ENCODE data around the gene SREBF2. TPM values are rescaled to one million over a fixed set of nuclear protein-coding genes. Genes with fewer than 3 reads are reported as not detected.

SREBF2 gene
- total and polyA plus RNA-seq, 2 of the 13 experiments (the other 11 are each of a cell fraction or from before 2014, with no cell fraction given) = 53.8 to 72.6 TPM

DNA sequence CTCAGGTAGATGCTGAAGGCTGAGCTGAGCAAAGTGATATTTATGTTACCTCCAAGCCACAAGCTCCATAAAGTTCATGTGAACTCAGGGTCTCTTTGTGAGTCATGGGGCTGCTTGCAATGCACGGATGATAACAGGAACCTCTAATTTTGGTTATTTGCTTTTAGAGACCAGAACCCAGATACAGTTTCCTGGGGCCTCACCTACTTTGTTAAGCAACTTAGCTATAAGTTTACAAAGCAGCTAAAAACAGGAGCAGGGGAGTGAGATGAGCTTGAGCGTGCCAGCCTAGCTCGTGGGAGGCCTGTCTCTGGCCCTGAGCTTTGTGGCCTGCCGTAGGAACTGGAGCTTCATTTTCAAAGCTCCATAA is 29.2 kb downstream of the SREBF2 start:
- peak overlapping the region; percentile 5 for H3K27ac ChIP-seq (ENCODE audit: extremely low read length, insufficient read depth, low read length)
- FAIRE-seq = no peak
- CTCF ChIA-PET (ENCODE audit: low intra/inter-chr PET ratio, low total read pairs) = no interaction called here

More for the DNA sequence above, 29.2 kb downstream of the SREBF2 start:
- H3K36me3 ChIP-seq (replicated peaks in 1 of 2; ENCODE audit: control insufficient read depth in 1 of 2, insufficient read depth in 2 of 2, low read length in 2 of 2) = peaks cover 11 to 38% of the 10 kb centered on the region in 2 experiments
- H3K4me2 ChIP-seq (ENCODE audit: low read depth, low read length) = no peak overlapping the region
- DNase-seq (ENCODE audit: low spot score) (peak; percentile 39), ATAC-seq (peak; percentile 53)
- H3K9me3 ChIP-seq (ENCODE audit: low read length) = no peaks in the 10 kb centered on the region
- BruUV-seq (replicated peaks) = no TSS peak
- POLR2A ChIA-PET = interaction anchor here (1.2 to 1.8 kb wide), 2 partner anchors 21 to 62 kb away, joined by 4 to 6 read pairs; partner anchors contain the start of gene CCDC134
- peaks cover 77% of the 10 kb centered on the region for H3K79me2 ChIP-seq (ENCODE audit: insufficient read depth, low read length)
- H3K9ac ChIP-seq (ENCODE audit: insufficient read depth, low read depth, low read length) = no peak overlapping the region
- WGBS (ENCODE audit: low lambda C conversion rate) = 55% methylated on average over 3 of the region's 4 CpGs
- H4K20me1 ChIP-seq (ENCODE audit: insufficient read depth, low read length) = peaks cover 81% of the 10 kb centered on the region
- no peak overlapping the region for H2AFZ ChIP-seq (ENCODE audit: low read length)
- no peaks in the 10 kb centered on the region for H3K27me3 ChIP-seq (ENCODE audit: control insufficient read depth in 1 of 2, insufficient read depth in 2 of 2, low read length in 2 of 2)
- in situ Hi-C loops (cut with HindIII; ENCODE audit: extremely low pct_ligation_motif_present, low pct_unique_long_range_greater_than_20kb) (no loop called here), intact Hi-C loops (cut with micrococcal nuclease; ENCODE audit: unreplicated experiment) (no loop called here)
- peaks cover 54% of the 10 kb centered on the region for H3K4me1 ChIP-seq (ENCODE audit: insufficient read depth, low read length)
- 0 out of 2 replicates have a peak, but pooled peaks have one; percentile 9 for TF ChIP-seq FOXA3 (CRISPR knock-in tag; IDR thresholded peaks at IDR 0.05)
- no peak for TF ChIP-seq IRX3 (CRISPR knock-in tag; IDR thresholded peaks at IDR 0.05; ENCODE audit: borderline replicate concordance, low read depth)
- TF ChIP-seq ELF4 (CRISPR knock-in tag; IDR thresholded peaks at IDR 0.05; ENCODE audit: borderline replicate concordance) = no peak
- TF ChIP-seq, protein P1, sequence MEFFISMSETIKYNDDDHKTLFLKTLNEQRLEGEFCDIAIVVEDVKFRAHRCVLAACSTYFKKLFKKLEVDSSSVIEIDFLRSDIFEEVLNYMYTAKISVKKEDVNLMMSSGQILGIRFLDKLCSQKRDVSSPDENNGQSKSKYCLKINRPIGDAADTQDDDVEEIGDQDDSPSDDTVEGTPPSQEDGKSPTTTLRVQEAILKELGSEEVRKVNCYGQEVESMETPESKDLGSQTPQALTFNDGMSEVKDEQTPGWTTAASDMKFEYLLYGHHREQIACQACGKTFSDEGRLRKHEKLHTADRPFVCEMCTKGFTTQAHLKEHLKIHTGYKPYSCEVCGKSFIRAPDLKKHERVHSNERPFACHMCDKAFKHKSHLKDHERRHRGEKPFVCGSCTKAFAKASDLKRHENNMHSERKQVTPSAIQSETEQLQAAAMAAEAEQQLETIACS (CRISPR knock-in tag; IDR thresholded peaks at IDR 0.05) = no peak
- peak; percentile 16; the same call in 1 of the 2 replicates for TF ChIP-seq RARA (CRISPR knock-in tag; IDR thresholded peaks at IDR 0.05)
- no peak for TF ChIP-seq IKZF4 (CRISPR knock-in tag; IDR thresholded peaks at IDR 0.05; ENCODE audit: borderline replicate concordance, low read depth, not compliant biosample characterization)
- TF ChIP-seq ZMYM2 (CRISPR knock-in tag; IDR thresholded peaks at IDR 0.05) = no peak
- TF ChIP-seq, protein P2, sequence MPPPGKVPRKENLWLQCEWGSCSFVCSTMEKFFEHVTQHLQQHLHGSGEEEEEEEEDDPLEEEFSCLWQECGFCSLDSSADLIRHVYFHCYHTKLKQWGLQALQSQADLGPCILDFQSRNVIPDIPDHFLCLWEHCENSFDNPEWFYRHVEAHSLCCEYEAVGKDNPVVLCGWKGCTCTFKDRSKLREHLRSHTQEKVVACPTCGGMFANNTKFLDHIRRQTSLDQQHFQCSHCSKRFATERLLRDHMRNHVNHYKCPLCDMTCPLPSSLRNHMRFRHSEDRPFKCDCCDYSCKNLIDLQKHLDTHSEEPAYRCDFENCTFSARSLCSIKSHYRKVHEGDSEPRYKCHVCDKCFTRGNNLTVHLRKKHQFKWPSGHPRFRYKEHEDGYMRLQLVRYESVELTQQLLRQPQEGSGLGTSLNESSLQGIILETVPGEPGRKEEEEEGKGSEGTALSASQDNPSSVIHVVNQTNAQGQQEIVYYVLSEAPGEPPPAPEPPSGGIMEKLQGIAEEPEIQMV (CRISPR knock-in tag; IDR thresholded peaks at IDR 0.05; ENCODE audit: low read depth) = no peak
- no peak for TF ChIP-seq ZNF333 (CRISPR knock-in tag; IDR thresholded peaks at IDR 0.05; ENCODE audit: borderline replicate concordance)
- peak; percentile 62 for TF ChIP-seq FOSL2 (CRISPR knock-in tag; IDR thresholded peaks at IDR 0.05)
- no peak for TF ChIP-seq ATAD3A (CRISPR knock-in tag; IDR thresholded peaks at IDR 0.05)
- no peak for TF ChIP-seq DMAP1 (CRISPR knock-in tag; IDR thresholded peaks at IDR 0.05)
- no peak for TF ChIP-seq TCF7 (IDR thresholded peaks at IDR 0.05; ENCODE audit: low read depth)
- TF ChIP-seq, protein P3, sequence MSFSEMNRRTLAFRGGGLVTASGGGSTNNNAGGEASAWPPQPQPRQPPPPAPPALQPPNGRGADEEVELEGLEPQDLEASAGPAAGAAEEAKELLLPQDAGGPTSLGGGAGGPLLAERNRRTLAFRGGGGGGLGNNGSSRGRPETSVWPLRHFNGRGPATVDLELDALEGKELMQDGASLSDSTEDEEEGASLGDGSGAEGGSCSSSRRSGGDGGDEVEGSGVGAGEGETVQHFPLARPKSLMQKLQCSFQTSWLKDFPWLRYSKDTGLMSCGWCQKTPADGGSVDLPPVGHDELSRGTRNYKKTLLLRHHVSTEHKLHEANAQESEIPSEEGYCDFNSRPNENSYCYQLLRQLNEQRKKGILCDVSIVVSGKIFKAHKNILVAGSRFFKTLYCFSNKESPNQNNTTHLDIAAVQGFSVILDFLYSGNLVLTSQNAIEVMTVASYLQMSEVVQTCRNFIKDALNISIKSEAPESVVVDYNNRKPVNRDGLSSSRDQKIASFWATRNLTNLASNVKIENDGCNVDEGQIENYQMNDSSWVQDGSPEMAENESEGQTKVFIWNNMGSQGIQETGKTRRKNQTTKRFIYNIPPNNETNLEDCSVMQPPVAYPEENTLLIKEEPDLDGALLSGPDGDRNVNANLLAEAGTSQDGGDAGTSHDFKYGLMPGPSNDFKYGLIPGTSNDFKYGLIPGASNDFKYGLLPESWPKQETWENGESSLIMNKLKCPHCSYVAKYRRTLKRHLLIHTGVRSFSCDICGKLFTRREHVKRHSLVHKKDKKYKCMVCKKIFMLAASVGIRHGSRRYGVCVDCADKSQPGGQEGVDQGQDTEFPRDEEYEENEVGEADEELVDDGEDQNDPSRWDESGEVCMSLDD (CRISPR knock-in tag; IDR thresholded peaks at IDR 0.05; ENCODE audit: borderline replicate concordance) = peak; percentile 90; the same call in 1 of the 2 replicates
- TF ChIP-seq, protein P4, sequence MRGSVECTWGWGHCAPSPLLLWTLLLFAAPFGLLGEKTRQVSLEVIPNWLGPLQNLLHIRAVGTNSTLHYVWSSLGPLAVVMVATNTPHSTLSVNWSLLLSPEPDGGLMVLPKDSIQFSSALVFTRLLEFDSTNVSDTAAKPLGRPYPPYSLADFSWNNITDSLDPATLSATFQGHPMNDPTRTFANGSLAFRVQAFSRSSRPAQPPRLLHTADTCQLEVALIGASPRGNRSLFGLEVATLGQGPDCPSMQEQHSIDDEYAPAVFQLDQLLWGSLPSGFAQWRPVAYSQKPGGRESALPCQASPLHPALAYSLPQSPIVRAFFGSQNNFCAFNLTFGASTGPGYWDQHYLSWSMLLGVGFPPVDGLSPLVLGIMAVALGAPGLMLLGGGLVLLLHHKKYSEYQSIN (CRISPR knock-in tag; IDR thresholded peaks at IDR 0.05; ENCODE audit: borderline replicate concordance) = no peak
- no peak for TF ChIP-seq CREM (IDR thresholded peaks at IDR 0.05)
- TF ChIP-seq CREM (CRISPR knock-in tag; IDR thresholded peaks at IDR 0.05) = no peak
- TF ChIP-seq, protein P5, sequence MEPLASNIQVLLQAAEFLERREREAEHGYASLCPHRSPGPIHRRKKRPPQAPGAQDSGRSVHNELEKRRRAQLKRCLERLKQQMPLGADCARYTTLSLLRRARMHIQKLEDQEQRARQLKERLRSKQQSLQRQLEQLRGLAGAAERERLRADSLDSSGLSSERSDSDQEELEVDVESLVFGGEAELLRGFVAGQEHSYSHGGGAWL (CRISPR knock-in tag; IDR thresholded peaks at IDR 0.05) = no peak
- 0 out of 2 replicates have a peak, but pooled peaks have one; percentile 15 for TF ChIP-seq SAP130 (CRISPR knock-in tag; IDR thresholded peaks at IDR 0.05; ENCODE audit: low read depth)
- H3K4me3 ChIP-seq (replicated peaks in 1 of 3; ENCODE audit: insufficient read depth in 1 of 3, low read depth in 2 of 3, low read length in 3 of 3) = no peak overlapping the region

All from HepG2 (cell line).